GM19023 (cell line): Measurements from ENCODE around the gene RGS7.
"Not testable (repeated sequence)": the region's sequence is repeated elsewhere in the genome, so short reads cannot be mapped to it uniquely, and the experiment has no call there.

Source experiments
- ATAC-seq: cut with Tn5 transposase; IDR thresholded peaks from one replicate; pipeline ENCODE4 v1.9.1; 2021; ENCODE audit warnings: mild to moderate bottlenecking, moderate library complexity; ENCODE audit not compliant: unreplicated experiment

Gene RGS7

DNA sequence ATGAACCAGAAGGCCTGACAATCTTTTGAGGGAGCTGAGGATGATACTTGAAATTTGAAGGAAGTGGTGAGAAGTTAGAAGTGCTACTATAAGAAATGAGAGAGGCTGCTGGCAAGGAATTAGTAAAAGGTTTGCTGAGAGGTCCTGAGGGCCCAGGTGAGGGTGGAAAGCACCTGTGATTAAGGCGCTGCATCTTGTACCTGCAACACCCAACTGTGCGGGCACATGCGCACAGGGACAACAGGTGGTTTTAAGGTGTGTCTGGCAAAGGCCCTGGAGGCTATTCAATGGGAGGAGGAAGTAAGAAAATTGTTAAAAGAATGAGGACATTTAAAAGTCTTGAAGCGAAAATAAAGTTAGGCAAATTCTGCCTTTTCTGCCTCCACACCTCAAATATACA, 349.3 kb downstream of the RGS7 start:
- no peak for ATAC-seq

DNA sequence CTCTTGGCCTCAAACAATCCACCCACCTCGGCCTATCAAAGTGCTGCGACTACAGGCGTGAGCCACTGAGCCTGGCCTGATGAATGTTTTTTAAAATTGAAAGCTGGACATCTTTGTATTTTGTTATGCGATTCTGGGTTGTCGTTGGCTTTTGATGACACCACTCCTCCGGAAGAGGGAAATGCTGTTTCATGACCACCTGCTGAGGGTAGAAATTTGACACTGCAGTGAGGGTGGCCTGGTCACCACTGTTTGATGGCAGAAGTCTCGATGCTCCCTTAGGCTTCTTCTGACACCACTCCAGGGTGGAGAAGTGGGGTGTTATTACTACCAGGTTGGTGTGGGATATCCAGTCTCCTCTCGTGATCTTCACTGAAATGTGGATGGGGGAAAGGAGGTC, 357.2 kb downstream of the RGS7 start:
- no peak for ATAC-seq

DNA sequence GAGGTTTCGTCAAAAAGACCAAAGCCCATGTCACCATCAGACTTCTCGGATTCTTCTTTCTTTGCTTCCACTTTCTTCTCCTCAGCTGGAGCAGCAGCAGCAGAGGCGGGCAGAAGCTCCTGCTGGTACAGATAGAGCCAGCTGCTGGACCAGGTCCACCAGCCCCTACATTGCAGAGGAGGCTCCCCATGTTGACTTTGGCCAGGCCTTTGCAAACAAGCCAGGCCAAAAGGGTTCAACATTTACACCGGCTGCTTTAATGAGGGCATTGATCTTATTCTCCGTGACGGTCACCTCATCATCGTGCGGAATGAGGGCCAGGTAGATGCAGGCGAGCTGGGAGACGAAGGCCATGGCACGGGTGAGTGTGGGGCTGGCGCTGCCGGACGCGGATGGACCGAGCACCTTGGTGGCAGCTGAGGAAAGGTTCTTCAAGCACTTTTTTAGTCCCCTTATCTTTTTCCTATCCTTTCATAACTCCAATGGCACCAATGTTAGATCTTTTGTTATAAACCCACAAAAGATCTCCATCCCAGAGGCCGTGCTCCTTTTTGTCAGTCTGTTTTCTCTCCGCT, 358.5 kb downstream of the RGS7 start:
- ATAC-seq: no peak

DNA sequence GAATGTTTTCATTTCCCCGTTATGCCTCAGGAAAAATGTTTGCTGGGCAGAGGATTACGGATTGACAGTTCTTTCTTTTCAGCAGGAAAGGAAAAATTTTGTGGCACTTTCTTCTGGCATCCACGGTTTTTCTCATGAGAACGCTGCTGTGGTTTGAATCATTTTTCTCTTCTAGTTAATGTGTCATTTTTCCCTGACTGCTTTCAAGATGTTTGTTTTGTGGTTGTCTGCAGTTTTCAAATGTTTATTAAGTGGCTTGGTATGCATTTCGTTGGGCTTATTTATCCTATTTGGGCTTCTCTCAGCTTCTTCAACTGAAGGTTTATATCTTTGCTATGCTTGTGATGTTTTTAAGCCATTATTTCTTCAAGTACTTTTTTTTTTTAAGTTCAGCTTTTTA, 359.0 kb downstream of the RGS7 start:
- no peak for ATAC-seq

DNA sequence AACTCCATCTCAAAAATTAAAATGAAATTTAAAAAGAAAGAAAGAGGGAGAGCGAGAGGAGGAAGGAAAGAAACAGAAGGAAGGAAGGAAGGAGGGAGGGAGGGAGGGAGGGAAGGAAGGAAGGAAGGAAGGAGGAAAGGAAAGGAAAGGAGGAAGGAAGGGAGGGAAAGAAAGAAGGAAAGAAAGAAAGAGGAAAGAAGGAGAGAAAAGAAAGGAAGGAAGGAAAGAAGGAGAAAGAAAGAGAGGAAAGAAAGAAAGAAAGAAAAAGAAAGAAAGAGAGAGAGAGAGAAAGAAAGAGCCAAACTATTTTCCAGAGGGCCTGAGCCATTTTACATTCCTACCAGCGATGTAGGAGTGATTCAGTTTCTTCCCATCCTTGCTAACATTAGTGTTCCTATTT, 364.0 kb downstream of the RGS7 start:
- no peak for ATAC-seq

DNA sequence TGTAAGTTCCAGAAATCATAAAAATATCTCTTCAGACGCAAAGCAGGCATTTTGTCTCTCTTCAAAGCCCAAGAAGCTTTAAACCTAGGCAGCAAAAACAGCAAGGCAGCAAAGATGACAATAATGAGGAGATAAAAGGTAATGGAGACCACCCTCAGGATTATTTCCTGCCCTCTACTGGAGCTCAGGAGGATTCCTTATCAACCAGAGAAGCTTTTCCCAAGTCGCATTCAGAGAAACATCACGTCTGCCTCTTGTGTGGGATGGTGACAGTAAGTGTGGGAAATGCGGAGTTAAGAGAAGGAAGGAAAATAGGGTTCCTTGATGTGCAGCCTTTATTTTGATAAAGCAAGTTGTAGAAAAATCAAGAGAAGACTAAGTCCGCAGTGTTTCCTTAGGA, 365.8 kb downstream of the RGS7 start:
- ATAC-seq: no peak

DNA sequence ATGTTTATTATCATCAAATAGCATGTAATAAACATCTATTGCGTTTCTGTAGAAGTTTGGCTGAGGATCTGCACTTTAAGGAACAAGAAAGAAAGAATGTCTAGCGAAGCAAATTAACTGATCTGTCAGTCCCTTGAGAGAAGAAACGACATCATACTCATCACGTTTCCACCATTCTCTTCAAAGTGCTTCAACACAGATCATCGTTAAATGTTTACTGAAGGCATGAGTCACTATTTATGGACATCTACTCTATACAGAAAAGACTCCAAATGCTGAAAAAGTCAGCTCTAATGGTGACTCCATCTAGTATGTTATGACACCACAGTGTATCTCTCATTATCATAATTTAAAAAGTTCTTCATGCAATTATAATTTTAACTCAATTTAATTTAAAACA, 369.1 kb downstream of the RGS7 start:
- no peak for ATAC-seq

DNA sequence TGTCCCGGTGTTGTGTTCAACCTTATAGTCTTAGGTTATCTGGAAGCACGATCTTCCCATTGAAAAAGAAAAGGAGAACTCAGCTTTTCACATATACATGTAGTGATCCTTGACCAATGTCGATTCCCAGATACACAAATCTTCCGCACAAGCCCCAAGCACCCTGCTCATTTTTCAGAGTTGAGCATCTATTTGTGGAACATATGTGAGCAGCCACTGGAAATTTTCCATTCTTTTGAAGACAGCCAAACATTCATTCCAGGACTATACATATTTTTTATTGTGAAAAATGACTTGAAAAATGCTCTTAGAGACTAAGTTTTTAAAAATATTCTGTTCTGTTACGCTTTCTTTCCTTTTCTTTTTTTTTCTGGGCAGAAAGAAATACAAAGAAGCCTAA, 371.9 kb downstream of the RGS7 start:
- no peak for ATAC-seq

DNA sequence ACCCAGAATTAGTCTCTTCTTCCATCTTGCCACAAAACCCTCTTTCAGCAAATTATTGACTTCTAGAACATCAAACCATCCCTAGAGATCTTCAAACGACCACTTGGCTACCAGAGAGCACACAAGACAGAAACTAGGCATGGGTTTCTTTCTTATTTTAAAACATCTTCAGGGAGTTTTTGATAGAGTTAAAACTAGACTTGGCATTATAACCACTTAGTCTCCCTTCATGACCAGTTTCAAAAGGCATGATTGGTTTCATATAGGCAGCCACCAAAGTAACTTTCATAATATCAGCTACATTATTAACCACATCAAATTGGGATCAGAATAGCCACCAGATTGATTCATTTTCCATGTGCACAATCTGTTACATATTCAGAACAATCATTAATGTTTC, 376.7 kb downstream of the RGS7 start:
- no peak for ATAC-seq

DNA sequence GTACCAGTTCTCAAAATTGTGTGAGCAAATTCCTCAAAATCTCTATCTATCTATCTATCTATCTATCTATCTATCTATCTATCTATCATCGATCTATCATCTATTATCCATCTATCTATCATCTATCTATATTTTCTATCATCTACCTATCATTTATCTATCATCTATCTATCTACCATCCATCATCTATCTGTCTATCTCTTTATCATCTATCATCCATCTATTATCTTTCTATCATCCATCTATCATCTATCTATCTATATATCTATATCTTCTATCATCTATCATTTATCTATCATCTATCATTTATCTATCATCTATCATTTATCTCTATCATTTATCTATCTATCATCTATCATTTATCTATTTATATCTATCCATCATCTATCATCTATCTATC, 380.3 kb downstream of the RGS7 start:
- no peak for ATAC-seq

DNA sequence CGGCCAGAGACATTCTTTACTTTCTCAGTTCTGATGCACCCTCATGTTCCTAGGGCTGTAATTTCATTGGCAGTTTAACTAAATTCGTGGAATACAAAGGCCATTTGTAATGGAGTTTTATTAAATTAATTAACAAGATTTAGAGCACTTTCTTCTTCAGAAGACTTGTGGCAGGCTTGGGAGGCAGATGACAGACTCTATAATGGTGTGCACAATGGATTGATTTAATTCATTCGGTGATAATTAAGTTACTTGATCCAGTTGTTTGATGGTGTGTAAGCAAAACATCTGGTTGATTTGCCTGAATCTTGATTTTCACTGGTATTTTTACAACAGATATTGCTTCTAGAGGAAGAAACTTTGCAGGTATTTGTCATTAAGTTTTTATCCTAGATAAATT, 383.1 kb downstream of the RGS7 start:
- no peak for ATAC-seq

DNA sequence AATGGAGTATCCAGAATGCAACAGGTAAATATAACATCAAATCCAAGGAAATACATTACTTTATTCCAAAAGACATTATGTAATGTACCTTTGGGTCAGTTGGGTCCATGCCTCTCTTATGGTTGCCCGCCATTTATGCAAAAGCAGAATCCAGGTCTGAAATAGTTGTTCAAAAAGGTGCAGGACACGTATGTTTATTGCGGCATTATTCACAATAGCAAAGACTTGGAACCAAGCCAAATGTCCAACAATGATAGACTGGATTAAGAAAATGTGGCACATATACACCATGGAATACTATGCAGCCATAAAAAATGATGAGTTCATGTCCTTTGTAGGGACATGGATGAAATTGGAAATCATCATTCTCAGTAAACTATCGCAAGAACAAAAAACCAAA, 384.9 kb downstream of the RGS7 start:
- ATAC-seq: not testable (repeated sequence)

DNA sequence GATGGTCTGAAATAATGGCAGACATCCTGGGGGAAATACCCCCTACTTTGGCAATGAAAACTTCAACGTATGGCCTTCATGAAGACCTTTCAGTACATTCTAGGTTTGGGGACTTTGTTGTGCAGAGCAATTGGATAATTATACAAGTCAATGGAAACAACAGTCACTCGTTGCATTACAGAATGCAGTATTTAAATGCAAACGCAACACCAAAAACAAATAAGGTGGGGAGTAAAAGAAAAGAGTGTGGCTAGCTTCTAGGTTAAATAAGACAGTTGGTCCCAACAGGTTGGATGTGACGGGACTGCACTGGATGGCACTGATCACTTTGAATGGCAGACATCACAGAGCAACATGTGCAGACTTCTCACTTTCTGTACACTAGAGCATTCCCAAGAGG, 386.8 kb downstream of the RGS7 start:
- ATAC-seq: no peak

DNA sequence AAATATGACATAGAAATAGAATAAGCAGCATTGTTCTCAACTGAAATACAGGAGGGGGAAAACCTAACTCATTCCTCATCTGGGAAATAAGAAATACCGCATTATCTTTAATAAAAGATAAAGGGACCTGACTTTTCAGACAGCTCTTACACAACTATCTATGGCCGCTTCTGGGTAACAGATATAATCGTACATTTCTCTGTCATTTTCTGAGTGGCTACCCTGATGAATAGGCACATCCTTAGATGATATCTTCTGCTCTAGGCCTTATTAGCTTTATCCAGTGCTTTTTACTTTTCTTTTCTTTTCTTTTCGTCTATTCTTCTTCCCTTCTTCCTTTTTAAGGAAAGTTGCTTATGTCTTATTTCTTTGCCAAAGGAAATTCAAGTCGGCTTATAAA, 388.1 kb downstream of the RGS7 start:
- no peak for ATAC-seq

DNA sequence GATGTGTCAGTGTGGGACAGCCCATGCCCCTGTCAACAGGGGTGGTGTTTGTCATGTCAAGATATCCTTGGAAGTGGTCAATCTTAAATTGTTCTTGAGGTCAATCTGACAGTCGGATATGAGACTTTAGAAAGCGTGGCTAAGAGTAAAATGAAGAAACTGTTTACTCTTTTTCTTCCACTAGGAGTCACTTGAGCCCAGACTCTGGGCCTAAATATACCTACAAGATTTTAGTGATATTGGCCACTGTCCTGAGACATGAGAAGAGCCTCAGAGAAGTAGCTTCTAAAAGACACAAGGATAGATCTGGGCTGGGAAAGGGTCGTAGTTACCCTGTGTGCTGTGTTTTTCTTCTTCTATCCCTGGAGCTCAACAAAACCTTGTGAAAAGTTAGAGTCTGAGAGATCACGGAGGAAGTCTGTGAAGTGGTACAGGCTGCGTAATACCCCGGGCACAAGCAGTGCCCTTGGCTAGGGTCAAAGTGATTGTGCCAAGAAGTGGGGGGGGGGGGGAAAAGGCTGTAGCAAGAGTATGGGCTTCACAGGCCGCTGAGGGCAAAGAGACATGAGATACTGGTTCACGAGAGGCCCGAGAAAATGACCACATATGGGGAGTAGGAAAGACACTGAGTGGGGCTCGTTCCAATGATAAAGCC, 389.8 kb downstream of the RGS7 start:
- no peak for ATAC-seq

DNA sequence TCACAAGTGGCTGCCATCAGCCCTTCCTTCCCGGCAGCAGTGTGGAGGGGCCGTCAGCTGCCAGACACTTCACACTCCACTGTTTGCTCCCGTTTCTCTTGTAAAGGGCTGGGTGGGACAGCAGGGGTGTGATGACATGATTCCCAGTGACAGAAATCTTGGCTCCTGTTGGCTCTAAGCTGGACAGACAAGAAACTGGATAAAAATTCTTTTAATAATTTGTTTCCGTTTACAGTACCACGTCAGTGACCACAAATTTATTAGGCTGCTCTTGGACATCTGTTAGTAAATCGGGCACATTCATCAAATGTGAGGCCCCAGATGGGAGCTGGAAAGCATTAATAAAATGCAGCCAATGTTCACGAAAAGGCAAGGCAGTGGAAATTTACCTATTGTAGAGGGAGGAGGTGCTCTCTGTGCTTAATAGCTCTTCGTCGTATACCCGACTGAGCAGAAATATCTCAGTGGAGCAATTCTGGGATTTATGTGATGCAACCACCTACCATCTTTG, 391.4 kb downstream of the RGS7 start:
- ATAC-seq: no peak

DNA sequence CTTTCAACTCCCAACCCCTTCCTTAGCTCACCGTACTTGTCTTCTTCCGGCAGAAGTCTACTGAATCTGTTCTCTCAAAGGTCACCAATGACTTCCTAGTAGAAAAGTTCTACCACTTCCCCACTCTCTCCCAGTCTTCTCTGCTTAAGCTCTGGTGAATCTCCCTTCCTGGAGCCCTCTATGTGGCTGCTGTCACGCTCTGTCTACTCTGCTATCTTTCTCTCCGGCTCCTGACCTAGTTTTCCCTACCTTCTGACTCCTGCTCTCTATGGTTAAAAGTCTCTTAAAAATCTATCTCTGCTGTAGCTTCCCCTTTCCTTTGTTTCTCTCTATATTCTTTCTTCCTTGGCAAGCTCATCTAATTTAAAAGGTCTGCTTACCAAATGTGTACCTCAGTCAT, 394.9 kb downstream of the RGS7 start:
- ATAC-seq: no peak

DNA sequence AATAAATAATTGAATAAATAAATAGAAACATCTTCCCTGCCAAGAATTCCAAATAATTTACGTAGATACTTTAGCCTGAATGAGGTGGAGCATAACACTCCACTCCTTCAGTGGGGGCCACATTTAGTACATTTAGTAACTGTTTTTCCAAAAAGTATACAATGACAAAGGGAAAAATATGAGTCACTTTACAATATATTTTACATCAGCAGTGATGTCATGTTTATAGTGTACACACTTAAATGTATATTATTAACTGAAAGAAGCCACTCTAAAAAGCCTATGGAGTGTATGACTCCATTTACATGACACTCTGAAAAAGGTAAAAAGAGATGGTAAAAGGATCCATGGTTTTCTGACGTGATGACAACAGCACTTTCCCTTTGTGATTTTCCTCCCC, 400.6 kb downstream of the RGS7 start:
- ATAC-seq: no peak

DNA sequence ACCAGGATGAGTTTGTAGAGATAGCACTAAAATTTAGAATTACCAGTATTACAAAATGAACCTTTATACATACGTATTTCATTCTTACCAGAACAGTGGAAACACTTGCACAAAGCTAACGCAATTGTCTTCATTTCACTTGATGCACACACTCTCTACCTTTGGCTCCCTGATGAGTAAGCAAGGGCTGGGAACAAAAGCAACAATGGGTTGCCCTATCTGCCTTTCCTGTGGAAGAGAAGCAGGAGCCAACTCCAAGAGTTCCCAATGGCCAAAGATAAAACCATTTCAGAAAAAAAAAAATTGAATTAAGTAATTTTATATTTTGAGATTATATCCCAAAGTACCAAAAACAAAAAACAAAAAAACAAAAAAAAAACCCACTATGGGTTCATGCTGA, 401.0 kb downstream of the RGS7 start:
- ATAC-seq: no peak

DNA sequence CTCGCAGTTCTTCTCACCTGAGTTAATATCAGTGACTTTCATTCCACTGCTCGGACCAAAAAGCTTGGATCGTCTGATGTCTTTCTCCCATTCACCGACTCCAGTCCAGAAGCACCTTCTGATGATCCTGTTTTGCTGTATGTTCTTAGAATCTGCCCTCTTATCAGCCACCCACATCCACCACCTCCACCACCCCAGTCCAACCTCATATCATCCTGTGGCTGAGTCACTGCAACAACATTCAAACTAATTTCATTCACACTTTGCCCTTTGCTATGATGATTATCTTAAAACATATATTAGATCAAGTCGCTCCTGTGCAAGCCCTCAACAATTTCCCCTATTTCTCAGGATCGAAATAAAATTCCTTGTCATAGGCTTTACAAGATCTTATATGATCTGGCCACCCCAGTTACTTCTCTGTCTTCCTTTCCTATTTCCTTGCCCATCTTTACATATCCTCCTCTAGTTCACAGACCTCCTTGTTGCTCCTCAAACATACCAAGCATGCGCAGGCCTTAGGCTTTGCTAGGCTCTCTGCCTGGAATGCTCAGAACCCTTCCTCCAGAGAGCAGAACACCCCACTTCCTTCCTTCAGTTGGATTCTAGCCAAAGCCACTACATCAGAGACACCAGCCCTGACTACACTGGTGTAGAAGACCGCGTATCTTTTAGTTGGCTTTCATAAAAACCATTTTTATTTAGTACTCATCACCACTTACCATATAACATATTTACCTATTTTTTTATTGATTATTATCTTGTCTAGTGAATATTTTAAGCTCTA, 409.4 kb downstream of the RGS7 start:
- no peak for ATAC-seq

DNA sequence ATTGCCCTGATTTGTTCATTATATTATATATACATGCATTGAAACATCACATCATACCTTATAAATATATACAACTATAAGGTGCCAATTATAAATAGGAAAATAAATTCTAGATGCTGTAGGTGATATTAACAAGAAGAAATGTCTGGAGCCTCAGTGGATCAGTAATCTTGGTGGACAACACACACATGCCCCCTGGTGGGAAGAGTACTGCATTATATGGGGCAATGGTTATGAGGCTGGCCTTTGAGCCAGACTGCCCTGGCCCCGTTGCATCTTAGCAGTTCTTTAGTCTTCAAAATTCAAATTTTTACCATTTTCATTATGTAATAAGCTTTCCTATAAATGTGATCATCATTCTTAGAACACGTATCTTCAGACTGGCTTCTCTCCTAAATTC, 410.1 kb downstream of the RGS7 start:
- ATAC-seq: no peak

DNA sequence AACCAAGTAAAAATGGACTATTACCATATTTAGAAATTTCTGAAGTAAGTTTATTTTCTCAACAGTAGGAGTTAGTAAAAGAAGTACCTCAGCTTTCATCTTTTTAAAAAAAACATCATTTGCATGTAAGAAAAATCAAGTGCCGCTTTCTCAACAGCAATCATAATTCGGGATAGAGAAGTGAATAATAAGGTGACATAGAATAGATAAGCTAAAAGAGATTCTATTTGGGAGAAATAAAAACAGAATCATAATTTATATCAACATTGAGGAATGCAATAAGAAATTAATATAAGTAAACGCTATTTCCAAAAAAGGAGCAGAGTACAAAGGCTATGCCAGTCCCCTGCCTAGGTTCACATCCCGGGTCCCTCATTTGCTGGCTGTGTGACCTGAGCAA, 414.1 kb downstream of the RGS7 start:
- ATAC-seq: no peak
